ENCODE measurements around the gene LAPTM4A.
"Not testable (repeated sequence)": the region's sequence is repeated elsewhere in the genome, so short reads cannot be mapped to it uniquely, and the experiment has no call there.

The LAPTM4A gene

GRCh38 chr2:20051532-20052228 lies at the start of gene LAPTM4A:
Gene LAPTM4A, minus strand, starts transcription at chr2:20051628. Its CDS starts 108 bp downstream, at chr2:20051520.
- DNase-seq: peak; percentile 94 to 96

- no peak for DNase-seq
Observed at GRCh38 chr2:20100711-20101110, 49.3 kb upstream of the LAPTM4A start.

GRCh38 chr2:20099780-20100179 lies 48.4 kb upstream of the LAPTM4A start:
- DNase-seq: no peak

GRCh38 chr2:20097889-20098714 lies 46.7 kb upstream of the LAPTM4A start:
- peak; percentile 64 to 71 for DNase-seq

- no peak for DNase-seq
Observed at GRCh38 chr2:20095469-20095868, 44.0 kb upstream of the LAPTM4A start.

- DNase-seq: no peak
Observed at GRCh38 chr2:20094955-20095354, 43.5 kb upstream of the LAPTM4A start.

- no peak for DNase-seq
Observed at GRCh38 chr2:20094142-20094755, 42.8 kb upstream of the LAPTM4A start.

GRCh38 chr2:20093263-20094141 lies 42.1 kb upstream of the LAPTM4A start:
- DNase-seq: no peak

- DNase-seq: no peak
Observed at GRCh38 chr2:20092901-20093235, 41.4 kb upstream of the LAPTM4A start.

- DNase-seq: no peak
Observed at GRCh38 chr2:20092226-20092900, 40.9 kb upstream of the LAPTM4A start.

- DNase-seq: no peak
Observed at GRCh38 chr2:20091305-20091991, 40.0 kb upstream of the LAPTM4A start.

- no peak for DNase-seq
Observed at GRCh38 chr2:20089715-20090464, 38.5 kb upstream of the LAPTM4A start.

GRCh38 chr2:20085909-20086308 lies 34.5 kb upstream of the LAPTM4A start:
- not testable (repeated sequence) for DNase-seq

- not testable (repeated sequence) for DNase-seq
Observed at GRCh38 chr2:20082812-20083211, 31.4 kb upstream of the LAPTM4A start.

GRCh38 chr2:20081841-20082240 lies 30.4 kb upstream of the LAPTM4A start:
- DNase-seq: no peak

GRCh38 chr2:20080839-20081415 lies 29.5 kb upstream of the LAPTM4A start:
- no peak for DNase-seq

GRCh38 chr2:20080428-20080827 lies 29.0 kb upstream of the LAPTM4A start:
- no peak for DNase-seq

GRCh38 chr2:20079546-20080115 lies 28.2 kb upstream of the LAPTM4A start:
- no peak for DNase-seq

GRCh38 chr2:20077411-20077940 lies 26.0 kb upstream of the LAPTM4A start:
- no peak for DNase-seq

- DNase-seq: no peak
Observed at GRCh38 chr2:20076757-20077156, 25.3 kb upstream of the LAPTM4A start.
